ENCODE measurements around the gene OR13C3.

Gene OR13C3

GRCh38 chr9:104514901-104515300 is 21.8 kb downstream of the OR13C3 start:
- Histone ChIP-seq H3K9ac (no peak overlapping the region), H3K4me3 (IDR thresholded peaks at IDR 0.05; ENCODE audit: insufficient read depth, low read depth, low read length) (no peak overlapping the region), H3K79me2 (ENCODE audit: insufficient read depth, low read depth) (no peaks in the 10 kb centered on the region), H4K20me1 (ENCODE audit: insufficient read depth) (no peaks in the 10 kb centered on the region), H3K4me2 (no peak overlapping the region), H3K36me3 (ENCODE audit: insufficient read depth) (no peaks in the 10 kb centered on the region), H3K27me3 (ENCODE audit: insufficient read depth, low read depth) (no peaks in the 10 kb centered on the region), H3K4me1 (ENCODE audit: low read depth, poor library complexity, severe bottlenecking) (no peaks in the 10 kb centered on the region), H3K27ac (no peak overlapping the region), H2AFZ (ENCODE audit: low read depth) (no peak overlapping the region)
- no peak for TF ChIP-seq CTCF (conservative IDR thresholded peaks at IDR 0.05; ENCODE audit: low read depth, low read length)

DNA sequence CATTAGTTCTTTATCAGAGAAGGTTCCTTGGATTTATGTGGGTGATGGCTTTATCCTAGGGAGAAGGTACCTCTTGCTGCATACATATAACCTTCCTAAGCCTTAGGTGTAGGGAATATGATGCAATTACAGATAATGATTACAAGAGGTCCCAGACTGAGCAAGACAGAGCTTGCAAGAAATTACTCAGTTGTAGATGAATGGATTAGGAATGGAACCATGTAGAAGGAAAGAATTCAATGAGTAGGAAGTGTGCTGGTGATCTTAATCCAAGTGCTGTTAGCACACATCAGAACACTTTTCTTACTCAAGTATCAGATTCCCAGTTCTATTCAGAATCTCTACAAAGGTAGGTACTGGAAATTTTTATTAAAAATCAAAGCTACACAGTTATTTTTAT is 30.1 kb downstream of the OR13C3 start:
- Histone ChIP-seq H3K79me2 (ENCODE audit: insufficient read depth, low read depth) (no peaks in the 10 kb centered on the region), H3K27me3 (ENCODE audit: insufficient read depth, low read depth) (no peaks in the 10 kb centered on the region), H3K4me2 (no peak overlapping the region), H4K20me1 (ENCODE audit: insufficient read depth) (no peaks in the 10 kb centered on the region), H3K27ac (no peak overlapping the region), H3K4me1 (ENCODE audit: low read depth, poor library complexity, severe bottlenecking) (no peaks in the 10 kb centered on the region), H3K36me3 (ENCODE audit: insufficient read depth) (no peaks in the 10 kb centered on the region), H2AFZ (ENCODE audit: low read depth) (no peak overlapping the region), H3K4me3 (IDR thresholded peaks at IDR 0.05; ENCODE audit: insufficient read depth, low read depth, low read length) (no peak overlapping the region), H3K9ac (no peak overlapping the region)
- no peak for TF ChIP-seq CTCF (conservative IDR thresholded peaks at IDR 0.05; ENCODE audit: low read depth, low read length)

GRCh38 chr9:104503963-104504362 is 32.7 kb downstream of the OR13C3 start, which contains the start of gene OR13F1:
OR13F1 (plus strand) TSS chr9:104504263; CDS start chr9:104504263, 0 bp downstream.
- no peak for TF ChIP-seq CTCF (conservative IDR thresholded peaks at IDR 0.05; ENCODE audit: low read depth, low read length)
- Histone ChIP-seq H3K36me3 (ENCODE audit: insufficient read depth) (no peaks in the 10 kb centered on the region), H3K27ac (no peak within 1 kb of the TSS), H4K20me1 (ENCODE audit: insufficient read depth) (no peaks in the 10 kb centered on the region), H3K9ac (no peak within 1 kb of the TSS), H2AFZ (ENCODE audit: low read depth) (no peak within 1 kb of the TSS), H3K79me2 (ENCODE audit: insufficient read depth, low read depth) (no peaks in the 10 kb centered on the region), H3K27me3 (ENCODE audit: insufficient read depth, low read depth) (no peaks in the 10 kb centered on the region), H3K4me1 (ENCODE audit: low read depth, poor library complexity, severe bottlenecking) (no peaks in the 10 kb centered on the region), H3K4me3 (IDR thresholded peaks at IDR 0.05; ENCODE audit: insufficient read depth, low read depth, low read length) (no peak within 1 kb of the TSS), H3K4me2 (no peak within 1 kb of the TSS)

DNA sequence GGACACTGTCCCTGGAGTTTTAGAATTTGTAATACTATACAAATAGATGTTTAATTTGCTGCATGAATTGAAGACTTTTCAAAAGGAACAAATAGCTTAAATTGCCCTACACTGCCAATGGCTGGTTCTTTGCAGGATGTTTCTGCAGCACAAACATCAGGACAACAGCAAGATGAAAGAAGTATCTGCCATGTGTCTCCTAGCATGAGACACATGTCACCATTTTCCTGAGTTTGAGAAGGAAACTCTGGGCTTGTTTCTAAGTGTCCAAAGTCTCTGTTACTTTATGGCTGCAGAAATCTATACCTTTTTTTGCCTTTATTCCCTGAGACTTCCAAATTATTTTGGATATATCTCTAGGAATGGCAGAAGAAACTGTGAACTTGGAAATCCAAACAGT is 33.2 kb downstream of the OR13C3 start:
- H3K4me2 ChIP-seq, result no peak overlapping the region
- H3K9ac ChIP-seq, result no peak overlapping the region
- no peak overlapping the region for H2AFZ ChIP-seq (ENCODE audit: low read depth)
- H3K4me3 ChIP-seq (IDR thresholded peaks at IDR 0.05; ENCODE audit: insufficient read depth, low read depth, low read length), result no peak overlapping the region
- H3K27me3 ChIP-seq (ENCODE audit: insufficient read depth, low read depth), result no peaks in the 10 kb centered on the region
- TF ChIP-seq CTCF (conservative IDR thresholded peaks at IDR 0.05; ENCODE audit: low read depth, low read length), result no peak
- no peaks in the 10 kb centered on the region for H3K4me1 ChIP-seq (ENCODE audit: low read depth, poor library complexity, severe bottlenecking)
- H3K27ac ChIP-seq, result no peak overlapping the region
- no peaks in the 10 kb centered on the region for H4K20me1 ChIP-seq (ENCODE audit: insufficient read depth)
- H3K79me2 ChIP-seq (ENCODE audit: insufficient read depth, low read depth), result no peaks in the 10 kb centered on the region
- no peaks in the 10 kb centered on the region for H3K36me3 ChIP-seq (ENCODE audit: insufficient read depth)

Measured in KMS-11 (cell line).